Natural killer cell treated with Interleukin-12 subunit alpha and Interleukin-12 subunit beta and Interleukin-15 and Interleukin-18, amount 100 ng/mL, for 72 hours (primary cell): Measurements from ENCODE around the gene ROGDI. TPM values are rescaled to one million over a fixed set of nuclear protein-coding genes. Genes with fewer than 3 reads are reported as not detected.

ENCODE experiments used
- ATAC-seq, 2 donors: fragments of 150-1000 bp; cut with Tn5 transposase in 1 of 2; sonication (Bioruptor Pico), chemical (Tn5 transposase) in 1 of 2; 2 replicates each; pipeline ENCODE4 v1.10.0; 2021
- DNase-seq: peaks from one replicate; pipeline ENCODE4 v3.0.0; 2022; ENCODE audit warnings: low spot score
- H3K27ac Mint-ChIP-seq, 2 donors: 1 replicate in 1 of 2; 2 replicates in 1 of 2; pipeline ENCODE4 v1.8.0; 2022; ENCODE audit warnings: mixed read lengths in 2 of 2, mild to moderate bottlenecking in 1 of 2, moderate library complexity in 1 of 2
- H3K27me3 Mint-ChIP-seq, 2 donors: 1 replicate in 1 of 2; 2 replicates in 1 of 2; pipeline ENCODE4 v1.8.0; 2022; ENCODE audit warnings: mixed read lengths in 2 of 2
- H3K36me3 Mint-ChIP-seq: one replicate; pipeline ENCODE4 v1.8.0; 2022; ENCODE audit warnings: mixed read lengths
- H3K4me1 Mint-ChIP-seq, 2 donors: 1 replicate in 1 of 2; 2 replicates in 1 of 2; pipeline ENCODE4 v1.8.0; 2022; ENCODE audit warnings: low read depth in 2 of 2, mixed read lengths in 2 of 2, mild to moderate bottlenecking in 1 of 2
- H3K4me3 Mint-ChIP-seq: one replicate; pipeline ENCODE4 v1.8.0; 2022; ENCODE audit warnings: mixed read lengths
- H3K9me3 Mint-ChIP-seq: 2 replicates; pipeline ENCODE4 v1.8.0; 2022; ENCODE audit warnings: mixed read lengths
- total RNA-seq, 2 donors: library from RNA; stranded (reverse); gene quantifications; one replicate each; pipeline ENCODE4 v1.2.3, GENCODE V29; 2022

The ROGDI gene
- total RNA-seq, 2 donors from 2014 or later = 3.8 to 7.1 TPM

- Mint-ChIP-seq H3K27me3 (peaks cover 0 to 2% of the 10 kb centered on the region in 2 donors), H3K36me3 (no peaks in the 10 kb centered on the region), H3K27ac (no peak overlapping the region), H3K9me3 (no peaks in the 10 kb centered on the region), H3K4me3 (no peak overlapping the region), H3K4me1 (no peaks in the 10 kb centered on the region)
- DNase-seq = no peak
- ATAC-seq = no peak
Measured at GRCh38 chr16:4777339-4778049, 24.9 kb downstream of the ROGDI start.

DNA sequence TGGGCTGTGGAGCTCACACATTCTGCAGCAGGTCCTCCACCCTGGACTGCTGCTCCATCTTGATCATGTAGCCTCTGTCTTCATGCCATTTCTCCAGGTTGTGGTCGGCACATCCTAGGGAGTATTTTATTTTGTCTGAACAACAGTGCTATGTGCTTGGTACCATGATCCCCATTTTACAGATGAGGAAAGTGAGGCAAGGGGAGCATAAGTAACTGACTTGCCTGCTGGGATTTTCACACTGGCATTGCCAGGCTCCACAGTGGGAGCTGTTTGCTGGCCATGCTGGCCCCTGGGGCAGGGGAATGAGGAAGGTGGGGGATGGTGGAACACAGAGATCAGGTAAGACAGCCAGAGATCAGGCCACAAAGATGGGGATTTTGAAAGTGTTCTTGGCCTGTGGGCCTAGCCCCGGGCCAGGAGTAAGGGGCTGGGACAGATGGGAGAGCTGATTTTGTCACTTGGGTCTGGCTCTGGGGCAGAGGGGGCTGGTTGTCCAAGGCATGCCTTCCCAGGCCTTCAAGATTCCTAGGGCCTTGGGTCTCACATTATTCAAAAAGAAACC, 26.2 kb downstream of the ROGDI start:
- no peak for ATAC-seq
- Mint-ChIP-seq H3K4me1 (no peaks in the 10 kb centered on the region), H3K27me3 (peaks cover 0 to 2% of the 10 kb centered on the region in 2 donors), H3K4me3 (no peak overlapping the region), H3K36me3 (no peaks in the 10 kb centered on the region), H3K27ac (no peak overlapping the region), H3K9me3 (no peaks in the 10 kb centered on the region)
- no peak for DNase-seq

GRCh38 chr16:4775005-4775404, 27.4 kb downstream of the ROGDI start:
- H3K4me1 Mint-ChIP-seq = peaks cover under 1% of the 10 kb centered on the region in 2 donors
- H3K27me3 Mint-ChIP-seq = peaks cover 0 to 2% of the 10 kb centered on the region in 2 donors
- no peak overlapping the region for H3K27ac Mint-ChIP-seq
- ATAC-seq = peak; percentile 6 to 22
- H3K9me3 Mint-ChIP-seq = no peaks in the 10 kb centered on the region
- DNase-seq = no peak
- no peaks in the 10 kb centered on the region for H3K36me3 Mint-ChIP-seq
- no peak overlapping the region for H3K4me3 Mint-ChIP-seq

DNA sequence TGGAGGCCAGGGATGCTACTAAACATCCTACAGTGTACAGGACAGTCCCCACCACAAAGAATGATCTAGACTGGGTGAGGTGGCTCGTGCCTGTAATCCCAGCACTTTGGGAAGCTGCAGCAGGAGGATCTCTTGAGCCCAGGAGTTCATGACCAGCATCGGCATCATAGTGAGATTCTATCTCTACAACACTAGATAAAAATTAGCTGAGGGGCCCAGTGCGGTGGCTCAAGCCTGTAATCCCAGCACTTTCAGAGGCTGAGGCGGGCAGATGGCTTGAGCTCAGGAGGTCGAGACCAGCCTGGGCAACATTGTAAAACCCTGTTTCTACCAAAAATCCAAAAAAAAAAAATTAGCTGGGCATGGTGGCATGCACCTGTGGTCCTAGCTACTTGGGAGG, 30.1 kb downstream of the ROGDI start:
- DNase-seq (no peak), ATAC-seq (no peak)
- Mint-ChIP-seq H3K4me3 (no peak overlapping the region), H3K36me3 (no peaks in the 10 kb centered on the region), H3K9me3 (no peaks in the 10 kb centered on the region), H3K27me3 (peaks cover 0 to 2% of the 10 kb centered on the region in 2 donors), H3K4me1 (peaks cover 15 to 20% of the 10 kb centered on the region in 2 donors), H3K27ac (no peak overlapping the region)

DNA sequence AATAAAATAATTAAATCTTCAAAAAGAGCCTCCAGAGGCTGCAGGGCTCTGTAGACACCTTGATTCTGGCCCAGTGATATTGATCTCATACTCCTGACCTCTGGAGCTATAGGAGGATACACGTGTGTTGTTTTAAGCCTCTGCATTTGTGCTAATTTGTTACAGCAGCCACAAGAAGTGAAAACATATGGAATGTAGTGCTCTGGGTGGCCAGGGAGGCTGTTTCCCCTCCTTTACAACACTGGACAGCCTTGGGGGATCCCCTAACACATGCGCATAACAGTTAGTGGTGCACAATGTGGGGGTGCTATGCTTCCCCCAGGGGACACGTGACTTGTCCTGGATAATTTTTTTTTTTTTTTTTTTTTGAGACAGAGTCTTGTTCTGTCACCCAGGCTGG, 30.8 kb downstream of the ROGDI start:
- no peaks in the 10 kb centered on the region for H3K9me3 Mint-ChIP-seq

GRCh38 chr16:4769306-4769638, 33.2 kb downstream of the ROGDI start:
- no peak for DNase-seq
- Mint-ChIP-seq H3K4me1 (peaks cover 21 to 26% of the 10 kb centered on the region in 2 donors), H3K9me3 (no peaks in the 10 kb centered on the region), H3K27ac (peak overlapping the region; percentile 77 to 92), H3K27me3 (no peaks in the 10 kb centered on the region), H3K4me3 (peak overlapping the region; percentile 19), H3K36me3 (no peaks in the 10 kb centered on the region)
- no peak for ATAC-seq

More for the DNA sequence above, 30.8 kb downstream of the ROGDI start:
- H3K4me1 Mint-ChIP-seq = peaks cover 17 to 20% of the 10 kb centered on the region in 2 donors
- H3K4me3 Mint-ChIP-seq = no peak overlapping the region
- no peak overlapping the region for H3K27ac Mint-ChIP-seq
- ATAC-seq (no peak), DNase-seq (no peak)
- no peaks in the 10 kb centered on the region for H3K36me3 Mint-ChIP-seq
- peaks cover 0 to 2% of the 10 kb centered on the region in 2 donors for H3K27me3 Mint-ChIP-seq

GRCh38 chr16:4768549-4769305, 33.7 kb downstream of the ROGDI start:
- H3K27me3 Mint-ChIP-seq = no peaks in the 10 kb centered on the region
- H3K9me3 Mint-ChIP-seq = no peaks in the 10 kb centered on the region
- H3K36me3 Mint-ChIP-seq = no peaks in the 10 kb centered on the region
- peaks cover 21 to 26% of the 10 kb centered on the region in 2 donors for H3K4me1 Mint-ChIP-seq
- H3K27ac Mint-ChIP-seq = peak overlapping the region; percentile 77 to 92
- peak overlapping the region; percentile 97 for H3K4me3 Mint-ChIP-seq
- peak; percentile 89 for DNase-seq
- ATAC-seq = peak; percentile 80 to 87

DNA sequence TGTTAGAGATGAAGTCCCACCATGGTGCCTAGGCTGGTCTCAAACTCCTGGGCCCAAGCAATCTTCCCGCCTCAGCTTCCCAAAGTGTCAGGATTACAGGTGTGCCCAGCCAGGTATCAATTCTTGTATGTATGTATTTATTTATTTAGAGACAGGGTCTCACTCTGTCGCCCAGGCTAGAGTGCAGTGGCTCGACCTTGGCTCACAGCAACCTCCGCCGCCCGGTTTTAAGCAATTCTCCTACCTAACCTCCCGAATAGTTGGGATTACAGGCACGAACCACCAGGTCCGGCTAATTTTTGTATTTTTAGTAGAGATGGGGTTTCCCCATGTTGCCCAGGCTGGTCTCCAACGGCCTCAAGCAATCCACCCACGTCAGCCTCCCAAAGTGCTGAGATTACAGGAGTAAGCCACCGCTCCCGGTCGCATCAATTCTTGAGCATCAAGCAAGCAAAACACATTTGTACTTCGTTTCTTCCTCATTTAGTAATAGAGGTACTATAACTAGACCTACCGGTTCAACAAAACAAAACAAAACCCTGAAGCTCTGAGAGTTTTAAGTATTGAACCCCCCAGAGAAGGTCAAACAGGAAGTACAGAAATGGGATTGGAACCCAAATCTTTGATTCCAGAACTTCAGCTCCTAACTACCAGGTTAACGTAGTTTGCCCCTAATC, 34.4 kb downstream of the ROGDI start:
- DNase-seq = no peak
- ATAC-seq = no peak
- Mint-ChIP-seq H3K36me3 (no peaks in the 10 kb centered on the region), H3K27me3 (no peaks in the 10 kb centered on the region), H3K4me3 (peak overlapping the region; percentile 97), H3K27ac (peak overlapping the region; percentile 77 to 92), H3K4me1 (peaks cover 21 to 26% of the 10 kb centered on the region in 2 donors), H3K9me3 (no peaks in the 10 kb centered on the region)

DNA sequence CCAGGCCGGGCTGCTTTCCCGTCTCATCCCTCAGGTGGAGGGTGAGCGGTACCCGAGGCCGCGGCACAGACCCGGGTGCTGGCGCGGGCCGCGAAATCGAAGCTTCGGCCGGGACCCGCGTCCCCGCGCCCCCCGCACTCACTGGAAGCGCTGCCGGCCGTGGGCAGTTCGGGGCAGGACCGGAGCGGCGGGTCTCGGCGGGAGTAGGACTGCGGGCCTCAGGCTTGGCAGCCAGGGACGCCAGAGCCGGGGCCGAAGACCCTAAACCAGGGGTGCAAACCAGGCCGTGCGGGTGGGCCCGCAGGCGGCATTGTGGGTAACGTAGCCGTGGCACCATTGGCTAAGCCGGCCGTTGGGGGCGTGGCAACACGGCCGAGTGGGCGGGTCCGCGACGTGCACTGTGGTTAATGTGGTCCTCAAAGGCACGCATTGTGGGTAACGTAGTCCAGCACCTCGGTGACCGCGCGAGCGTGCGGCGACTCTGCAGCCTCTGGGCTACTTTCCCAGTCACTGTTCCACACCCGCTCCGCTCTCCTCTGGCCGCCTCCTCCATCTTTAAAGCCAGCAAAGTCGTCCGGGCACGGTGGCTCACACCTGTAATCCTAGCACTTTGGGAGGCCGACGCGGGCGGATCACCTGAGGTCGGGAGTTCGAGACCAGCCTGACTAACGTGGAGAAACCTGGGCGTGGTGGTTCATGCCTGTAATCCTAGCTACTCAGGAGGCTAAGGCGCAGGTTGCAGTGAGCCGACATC, 35.4 kb downstream of the ROGDI start, which contains the start of gene ZNF500:
ZNF500 (minus strand) TSS at position 288 of the 754 bp plus-strand sequence. CDS start 1,184 bp downstream, outside the sequence.
- Mint-ChIP-seq H3K9me3 (no peaks in the 10 kb centered on the region), H3K4me3 (peak within 1 kb of the TSS; percentile 97), H3K36me3 (no peaks in the 10 kb centered on the region), H3K27me3 (no peaks in the 10 kb centered on the region), H3K4me1 (peaks cover 23 to 26% of the 10 kb centered on the region in 2 donors), H3K27ac (peak within 1 kb of the TSS; percentile 77 to 92)
- peak; percentile 97 for DNase-seq
- peak; percentile 96 for ATAC-seq

DNA sequence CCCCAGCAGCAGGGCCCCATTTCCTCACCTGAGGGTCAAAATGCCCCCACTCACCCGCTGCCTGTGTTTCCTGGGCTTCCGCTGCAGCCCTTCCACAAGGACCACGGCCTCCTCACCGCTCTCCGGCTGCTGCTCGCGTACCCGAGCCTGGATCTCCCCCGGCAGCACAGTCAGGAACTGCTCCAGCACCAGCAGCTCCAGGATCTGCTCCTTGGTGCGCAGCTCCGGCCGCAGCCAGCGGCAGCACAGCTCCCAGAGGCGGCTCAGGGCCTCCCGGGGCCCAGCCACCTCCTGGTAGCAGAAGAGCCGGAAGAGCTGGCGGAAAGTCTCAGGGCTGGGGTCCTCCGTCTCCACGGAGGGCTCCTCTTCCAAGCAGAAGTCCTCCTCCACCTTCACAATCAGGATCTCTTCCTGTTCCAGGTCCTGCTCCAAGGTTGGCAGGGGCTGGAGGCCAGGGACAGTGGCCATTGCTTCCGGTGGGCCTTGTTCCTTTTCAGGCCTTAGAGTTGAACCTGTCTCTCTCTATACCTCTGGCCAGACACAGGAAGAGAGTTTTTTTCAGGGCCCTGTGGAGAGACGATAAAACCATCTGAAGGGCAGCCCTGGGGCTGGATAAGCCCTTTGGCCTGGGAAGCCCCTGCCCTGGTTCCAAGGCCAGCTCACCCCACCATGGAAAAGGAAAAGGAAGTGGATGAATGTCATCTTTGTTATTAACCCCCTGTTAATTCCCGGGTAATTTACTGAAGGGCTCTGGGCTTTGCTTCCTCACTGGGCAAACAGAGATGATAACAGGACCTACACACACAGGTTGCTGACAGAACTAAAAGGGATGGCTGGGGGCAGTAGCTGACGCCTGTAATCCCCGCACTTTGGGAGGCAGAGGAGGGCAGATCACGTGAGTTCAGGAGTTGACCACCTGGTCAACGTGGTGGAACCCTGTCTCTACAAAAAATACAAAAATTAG, 36.6 kb downstream of the ROGDI start:
- no peaks in the 10 kb centered on the region for H3K36me3 Mint-ChIP-seq
- no peaks in the 10 kb centered on the region for H3K9me3 Mint-ChIP-seq
- H3K4me1 Mint-ChIP-seq = peaks cover 23 to 26% of the 10 kb centered on the region in 2 donors
- DNase-seq (no peak), ATAC-seq (no peak)
- H3K27ac Mint-ChIP-seq = peak overlapping the region; percentile 38 to 82
- no peaks in the 10 kb centered on the region for H3K27me3 Mint-ChIP-seq
- H3K4me3 Mint-ChIP-seq = peak overlapping the region; percentile 77

DNA sequence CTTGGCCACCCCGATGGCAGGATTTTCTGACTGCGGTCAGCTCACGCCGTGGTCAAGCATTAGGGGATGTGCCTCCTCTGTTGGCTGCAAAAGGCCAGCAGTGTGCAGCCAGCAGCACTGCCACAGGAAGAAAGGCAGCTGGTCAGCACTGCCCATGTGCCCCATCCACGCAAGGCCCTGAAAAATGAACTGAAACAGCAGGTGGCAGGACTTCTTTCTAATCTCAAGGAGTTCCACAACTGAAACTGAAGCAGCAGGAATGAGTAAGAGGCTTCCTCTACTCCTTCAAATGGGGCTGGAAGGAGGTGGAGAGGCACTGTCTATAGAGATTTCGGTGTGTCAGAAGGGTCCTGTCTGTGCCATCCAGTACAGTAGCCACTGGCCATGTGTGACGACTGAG, 38.6 kb downstream of the ROGDI start:
- peaks cover 6% of the 10 kb centered on the region for H3K36me3 Mint-ChIP-seq

GRCh38 chr16:4762205-4762604, 40.2 kb downstream of the ROGDI start:
- no peaks in the 10 kb centered on the region for H3K27me3 Mint-ChIP-seq
- no peak for ATAC-seq
- DNase-seq = no peak
- no peak overlapping the region for H3K4me3 Mint-ChIP-seq
- H3K27ac Mint-ChIP-seq = no peak overlapping the region
- H3K9me3 Mint-ChIP-seq = no peaks in the 10 kb centered on the region
- peaks cover 6 to 7% of the 10 kb centered on the region in 2 donors for H3K4me1 Mint-ChIP-seq
- H3K36me3 Mint-ChIP-seq = peaks cover 6% of the 10 kb centered on the region

More for the DNA sequence above, 38.6 kb downstream of the ROGDI start:
- H3K27me3 Mint-ChIP-seq = no peaks in the 10 kb centered on the region
- no peak for DNase-seq
- peaks cover 16 to 17% of the 10 kb centered on the region in 2 donors for H3K4me1 Mint-ChIP-seq
- no peaks in the 10 kb centered on the region for H3K9me3 Mint-ChIP-seq
- ATAC-seq = no peak
- no peak overlapping the region for H3K4me3 Mint-ChIP-seq
- H3K27ac Mint-ChIP-seq = no peak overlapping the region
